DOHH2 (cell line): ENCODE measurements around the gene CDH26.

ENCODE experiments used
- CTCF ChIP-seq: fragments of 200-600 bp; sonication (generic); IDR thresholded peaks from one replicate; pipeline ENCODE4 v1.5.1; 2014; ENCODE audit warnings: antibody characterized with exemption, mild to moderate bottlenecking, low read depth, low read length; ENCODE audit not compliant: poor library complexity, severe bottlenecking
- EZH2phosphoT487 ChIP-seq: fragments of 200-600 bp; sonication (generic); IDR thresholded peaks from 2 replicates; pipeline ENCODE4 v1.6.1; 2017; ENCODE audit warnings: borderline replicate concordance, mild to moderate bottlenecking, antibody characterized with exemption, low read length, moderate library complexity, mixed read lengths

GRCh38 chr20:60055740-60056139, 97.5 kb downstream of the CDH26 start:
- TF ChIP-seq CTCF (no peak), EZH2phosphoT487 (no peak)
